SHP77 treated with DMSO at 0.1 percent for 48 hours (cell line): Measurements from ENCODE around the gene S1PR4.
"Not testable (repeated sequence)": the region's sequence is repeated elsewhere in the genome, so short reads cannot be mapped to it uniquely, and the experiment has no call there.

Experiments used
- DNase-seq: peaks from one replicate; lab custom pipeline; 2025; lab: John Stamatoyannopoulos, UW

Gene S1PR4

DNA sequence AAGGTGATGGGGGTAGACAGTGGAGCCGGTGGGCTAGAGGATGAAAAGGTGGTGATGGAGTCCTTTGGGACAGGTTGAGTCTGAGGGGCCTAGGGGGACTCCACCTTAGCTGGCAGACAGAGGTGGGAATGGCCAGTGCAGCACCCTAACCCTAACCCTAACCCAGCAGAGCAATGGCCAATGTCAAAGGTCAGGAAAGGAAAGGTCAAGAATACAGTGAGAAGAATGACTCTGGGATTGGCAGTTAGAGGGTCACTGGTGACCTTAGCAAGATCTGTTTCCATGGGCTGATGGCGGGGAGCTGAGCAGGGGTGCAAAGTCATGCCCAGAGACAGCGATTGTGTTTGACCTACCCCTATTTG lies 26.2 kb upstream of the S1PR4 start:
- DNase-seq: no peak

DNA sequence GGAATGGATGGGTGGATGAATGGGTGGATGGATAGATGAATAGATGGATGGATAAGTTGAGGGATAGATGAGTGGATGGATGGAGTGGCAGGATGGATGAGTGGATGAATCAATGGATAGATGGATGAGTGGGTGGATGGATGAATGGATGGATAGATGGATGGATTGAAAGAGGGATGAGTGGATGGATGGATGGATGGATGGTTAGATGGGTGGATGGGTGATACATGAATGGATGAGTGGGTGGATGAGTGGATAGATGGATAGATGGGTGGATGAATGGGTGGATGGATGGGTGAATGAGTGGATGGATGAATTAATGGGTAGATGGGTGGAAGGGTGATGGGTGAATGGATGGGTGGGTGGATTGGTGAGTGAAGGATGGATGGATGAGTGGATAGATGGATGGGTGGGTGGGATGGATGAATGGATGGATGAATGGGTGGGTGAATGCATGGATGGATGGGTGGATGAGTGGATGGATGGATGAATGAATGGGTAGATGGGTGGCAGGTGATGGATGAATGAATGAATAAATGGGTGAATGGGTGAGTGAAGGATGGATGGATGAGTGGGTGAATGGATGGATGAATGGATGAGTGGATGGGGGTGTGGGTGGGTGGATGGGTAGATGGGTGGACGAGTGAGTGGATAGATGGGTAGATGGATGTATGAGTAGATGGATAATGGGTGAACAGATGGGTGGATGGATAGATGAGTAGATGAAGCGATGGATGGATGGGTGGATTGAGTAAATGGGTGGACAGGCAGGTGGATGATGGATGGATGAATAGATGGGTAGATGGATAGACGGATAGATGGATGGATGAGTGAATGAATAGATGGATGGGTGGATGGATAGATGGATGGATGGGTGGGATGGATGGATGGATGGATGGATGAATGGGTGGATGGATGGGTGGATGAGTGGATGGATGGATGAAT lies 25.0 kb upstream of the S1PR4 start:
- no peak for DNase-seq

DNA sequence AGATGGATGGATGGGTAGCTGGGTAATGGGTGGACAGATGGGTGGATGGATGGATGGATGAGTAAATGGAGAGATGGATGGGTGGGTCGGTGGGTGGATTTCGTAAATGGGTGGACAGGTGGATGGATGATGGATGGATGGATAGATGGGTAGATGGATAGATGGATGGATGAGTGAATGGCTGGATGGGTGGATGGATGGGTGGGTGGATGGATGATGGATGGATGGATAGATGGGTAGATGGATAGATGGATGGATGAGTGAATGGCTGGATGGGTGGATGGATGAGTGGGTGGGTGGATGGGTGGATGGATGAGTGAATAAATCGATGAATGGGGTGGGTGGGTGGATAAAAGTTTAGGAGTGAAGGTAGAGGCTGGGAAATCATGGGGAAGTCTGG lies 24.1 kb upstream of the S1PR4 start:
- DNase-seq: not testable (repeated sequence)

DNA sequence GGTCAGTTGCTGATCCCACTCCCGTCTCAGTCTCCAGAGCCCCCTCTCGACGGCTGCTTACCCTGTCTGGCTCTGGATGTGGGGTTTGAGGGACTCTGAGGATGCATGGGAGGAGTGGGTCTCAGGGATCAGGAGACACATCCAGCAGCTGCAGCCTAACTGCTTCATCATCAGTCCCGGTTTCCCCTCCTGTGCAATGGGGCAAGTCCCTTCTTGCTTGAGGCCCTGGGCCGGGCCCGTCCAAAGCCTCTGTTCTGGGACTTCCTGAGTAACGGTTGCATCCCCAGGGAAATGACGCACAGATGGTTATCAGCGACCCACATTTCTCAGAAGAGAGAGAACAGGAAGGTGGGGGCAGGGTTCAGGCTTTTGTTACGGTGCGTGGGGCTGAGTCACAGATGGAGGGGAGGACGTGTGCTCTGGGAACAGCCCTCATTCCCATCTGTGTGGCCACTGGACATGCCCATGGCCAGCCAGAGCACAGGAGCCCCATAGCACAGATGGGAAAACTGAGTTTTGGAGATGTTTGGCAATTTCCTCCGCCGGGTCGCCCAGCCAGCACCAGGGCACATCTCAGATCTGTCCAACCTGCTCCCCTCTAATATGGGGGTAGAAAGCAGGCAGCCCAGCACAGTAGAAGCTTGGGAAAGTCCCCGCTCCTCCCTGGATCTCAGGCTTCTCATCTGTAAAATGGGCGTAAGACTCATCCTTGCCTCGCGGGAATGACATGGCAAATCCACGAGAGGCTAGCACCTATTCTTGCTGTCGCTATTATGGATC lies 23.4 kb upstream of the S1PR4 start:
- no peak for DNase-seq

DNA sequence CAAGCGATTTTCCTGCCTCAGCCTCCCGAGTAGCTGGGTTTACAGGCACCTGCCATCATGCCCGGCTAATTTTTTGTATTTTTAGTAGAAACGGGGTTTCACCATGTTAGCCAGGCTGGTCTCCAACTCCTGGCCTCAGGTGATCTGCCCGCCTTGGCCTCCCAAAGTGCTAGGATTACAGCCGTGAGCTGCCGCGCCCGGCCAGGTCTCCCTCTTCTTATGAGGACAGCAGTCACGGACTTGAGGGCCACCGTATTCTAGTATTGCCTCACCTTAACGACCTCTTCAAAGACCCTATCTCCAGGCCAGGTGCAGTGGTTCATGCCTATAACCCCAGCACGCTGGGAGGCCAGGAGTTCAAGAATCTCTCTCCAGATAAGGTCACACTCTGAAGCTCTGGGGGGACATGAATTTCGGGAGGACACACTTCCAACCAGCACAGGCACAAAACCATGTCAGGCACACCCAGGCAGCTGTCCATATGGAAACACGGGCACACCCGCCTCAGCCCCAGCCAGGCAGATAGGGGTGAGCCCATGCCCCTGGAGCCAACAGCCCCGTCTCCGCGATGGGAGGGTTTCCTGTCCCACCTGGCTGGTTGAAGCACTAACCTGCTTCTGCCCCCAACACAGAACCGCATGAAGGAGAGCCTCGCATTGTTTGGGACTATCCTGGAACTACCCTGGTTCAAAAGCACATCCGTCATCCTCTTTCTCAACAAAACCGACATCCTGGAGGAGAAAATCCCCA lies 21.3 kb upstream of the S1PR4 start:
- no peak for DNase-seq

DNA sequence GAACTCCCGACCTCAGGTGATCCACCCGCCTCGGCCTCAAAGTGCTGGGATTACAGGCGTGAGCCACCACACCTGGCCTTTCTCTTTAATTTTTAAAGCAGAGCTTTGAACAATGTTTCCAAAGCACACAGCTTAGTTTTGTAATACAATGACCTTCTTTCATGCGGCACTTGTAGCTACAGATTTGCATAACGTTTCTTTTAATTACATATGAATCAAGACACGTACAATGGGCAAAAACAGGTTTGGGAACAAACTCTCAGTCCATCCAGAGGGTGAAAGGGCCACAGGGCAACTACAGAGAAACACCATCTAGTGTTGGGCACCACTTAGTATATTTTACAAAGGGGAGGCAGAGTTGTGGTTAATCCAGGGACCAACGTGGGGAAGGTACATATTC lies 19.0 kb upstream of the S1PR4 start:
- no peak for DNase-seq

DNA sequence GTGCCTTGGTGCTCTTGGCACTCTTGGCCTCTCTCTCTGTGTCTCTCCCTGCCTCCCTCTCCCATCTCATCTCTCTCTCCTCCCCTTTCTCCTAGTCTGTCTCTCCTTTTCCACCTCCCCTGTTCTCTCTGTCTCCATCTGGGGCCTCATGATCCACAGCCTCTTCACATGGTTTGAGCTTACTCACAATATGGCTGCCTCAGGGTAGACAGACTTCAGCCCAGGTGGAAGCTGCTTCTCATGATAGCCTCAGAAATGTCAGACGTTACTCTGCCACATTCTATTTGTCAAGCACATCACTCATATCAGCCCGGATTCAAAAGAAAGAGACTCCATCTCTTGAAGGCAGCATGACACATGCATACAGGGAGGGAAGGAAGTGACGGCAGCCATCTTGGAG lies 18.4 kb upstream of the S1PR4 start:
- DNase-seq: no peak

DNA sequence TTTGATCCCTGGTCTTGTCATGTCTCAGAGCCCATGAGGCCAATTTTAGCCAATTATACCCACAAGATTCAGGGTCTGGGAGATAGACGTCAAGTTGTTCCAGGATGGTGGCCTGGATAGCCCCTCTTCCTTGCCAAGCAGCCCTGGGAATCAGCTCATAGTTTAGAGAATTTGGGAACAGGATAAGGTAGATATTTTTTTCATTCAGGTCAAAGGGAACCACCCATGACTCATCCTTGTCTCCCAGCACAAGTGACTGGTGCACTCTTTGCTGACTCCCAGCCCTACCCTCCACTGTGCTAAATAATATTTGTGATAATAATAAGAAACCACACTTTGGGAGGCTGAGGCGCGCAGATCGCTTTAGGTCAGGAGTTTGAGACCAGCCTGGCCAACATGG lies 17.1 kb upstream of the S1PR4 start:
- no peak for DNase-seq

DNA sequence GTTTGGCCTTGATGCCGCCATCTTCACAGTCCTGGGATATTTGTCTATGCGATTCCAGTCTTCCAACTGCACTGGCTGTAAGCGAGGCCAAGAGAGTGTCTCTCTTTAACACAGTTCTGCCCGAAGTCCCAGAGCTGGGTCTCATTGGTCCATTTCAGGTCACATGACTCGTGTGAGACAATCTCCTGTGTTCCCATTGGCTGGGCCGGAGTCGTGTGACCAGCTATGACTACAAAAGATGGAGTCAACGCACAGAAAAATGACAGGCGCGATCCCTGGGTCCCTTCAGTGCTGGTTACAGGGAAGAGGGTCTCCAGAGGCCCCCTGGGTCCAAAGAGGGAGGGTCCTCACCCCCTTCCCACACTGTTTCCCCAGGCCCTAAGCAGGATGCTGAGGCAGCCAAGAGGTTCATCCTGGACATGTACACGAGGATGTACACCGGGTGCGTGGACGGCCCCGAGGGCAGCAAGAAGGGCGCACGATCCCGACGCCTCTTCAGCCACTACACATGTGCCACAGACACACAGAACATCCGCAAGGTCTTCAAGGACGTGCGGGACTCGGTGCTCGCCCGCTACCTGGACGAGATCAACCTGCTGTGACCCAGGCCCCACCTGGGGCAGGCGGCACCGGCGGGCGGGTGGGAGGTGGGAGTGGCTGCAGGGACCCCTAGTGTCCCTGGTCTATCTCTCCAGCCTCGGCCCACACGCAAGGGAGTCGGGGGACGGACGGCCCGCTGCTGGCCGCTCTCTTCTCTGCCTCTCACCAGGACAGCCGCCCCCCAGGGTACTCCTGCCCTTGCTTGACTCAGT lies 15.9 kb upstream of the S1PR4 start:
- DNase-seq: no peak

DNA sequence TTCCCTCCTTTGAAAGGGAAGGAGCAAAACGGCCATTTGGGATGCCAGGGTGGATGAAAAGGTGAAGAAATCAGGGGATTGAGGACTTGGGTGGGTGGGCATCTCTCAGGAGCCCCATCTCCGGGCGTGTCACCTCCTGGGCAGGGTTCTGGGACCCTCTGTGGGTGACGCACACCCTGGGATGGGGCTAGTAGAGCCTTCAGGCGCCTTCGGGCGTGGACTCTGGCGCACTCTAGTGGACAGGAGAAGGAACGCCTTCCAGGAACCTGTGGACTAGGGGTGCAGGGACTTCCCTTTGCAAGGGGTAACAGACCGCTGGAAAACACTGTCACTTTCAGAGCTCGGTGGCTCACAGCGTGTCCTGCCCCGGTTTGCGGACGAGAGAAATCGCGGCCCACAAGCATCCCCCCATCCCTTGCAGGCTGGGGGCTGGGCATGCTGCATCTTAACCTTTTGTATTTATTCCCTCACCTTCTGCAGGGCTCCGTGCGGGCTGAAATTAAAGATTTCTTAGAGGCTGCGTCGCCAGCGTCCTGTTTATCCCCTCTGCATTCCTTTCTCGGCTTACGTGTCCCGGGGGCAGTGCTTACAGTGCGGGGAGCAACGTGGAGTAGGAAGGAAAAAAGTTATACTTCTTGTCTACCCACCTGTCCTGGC lies 15.2 kb upstream of the S1PR4 start:
- peak; percentile 11 for DNase-seq

DNA sequence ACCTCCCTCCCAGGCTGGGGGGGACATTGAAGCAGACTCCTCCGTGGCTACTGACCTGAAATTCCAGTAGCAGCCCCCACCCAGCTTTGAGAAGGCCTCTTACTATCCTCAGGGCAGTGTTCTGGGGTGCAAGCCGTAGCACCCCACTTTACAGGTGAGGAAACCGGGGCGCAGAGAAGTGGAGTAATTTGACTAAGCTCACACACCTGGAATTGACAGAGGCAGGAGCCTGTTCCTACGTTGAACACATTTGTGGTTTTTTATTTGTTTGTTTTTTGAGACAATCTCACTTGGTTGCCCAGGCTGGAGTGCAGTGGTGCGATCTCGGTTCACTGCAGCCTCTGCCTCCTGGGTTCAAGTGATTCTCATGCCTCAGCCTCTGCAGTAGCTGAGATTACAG lies 14.6 kb upstream of the S1PR4 start:
- no peak for DNase-seq

DNA sequence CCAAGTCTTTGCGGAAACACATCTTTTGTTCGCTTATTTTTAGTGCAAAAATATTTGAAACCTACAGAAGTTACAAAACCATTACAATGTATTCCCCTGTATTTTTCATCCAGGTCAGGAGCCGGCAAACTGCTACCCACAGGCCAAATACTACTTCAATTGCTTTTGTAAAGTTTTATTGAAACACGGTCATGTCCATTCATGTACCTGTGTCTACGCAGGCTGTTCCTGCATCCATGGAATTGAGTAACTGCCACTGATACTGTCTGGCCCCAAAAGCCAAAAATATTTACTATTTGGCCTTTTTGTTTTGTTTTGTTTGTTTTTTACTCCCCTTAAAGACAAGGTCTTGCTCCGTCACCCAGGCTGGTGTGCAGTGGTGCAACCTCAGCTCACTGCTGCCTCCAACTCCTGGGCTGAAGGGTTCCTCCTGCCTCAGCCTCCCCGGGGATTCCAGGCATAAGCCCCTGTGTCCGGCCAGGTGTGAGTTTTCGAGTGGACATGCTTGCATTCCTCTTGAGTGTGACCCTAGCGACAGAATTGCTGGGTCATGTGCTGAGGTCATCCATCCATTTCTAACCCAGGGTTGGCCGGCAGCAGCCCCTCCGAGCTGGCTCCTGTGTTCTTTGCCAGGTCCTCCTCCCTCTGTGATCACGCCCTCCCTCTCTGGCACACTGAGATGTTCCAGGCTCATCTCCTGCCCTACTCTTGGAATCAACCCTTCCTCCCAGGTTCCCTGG lies 10.9 kb upstream of the S1PR4 start:
- no peak for DNase-seq

DNA sequence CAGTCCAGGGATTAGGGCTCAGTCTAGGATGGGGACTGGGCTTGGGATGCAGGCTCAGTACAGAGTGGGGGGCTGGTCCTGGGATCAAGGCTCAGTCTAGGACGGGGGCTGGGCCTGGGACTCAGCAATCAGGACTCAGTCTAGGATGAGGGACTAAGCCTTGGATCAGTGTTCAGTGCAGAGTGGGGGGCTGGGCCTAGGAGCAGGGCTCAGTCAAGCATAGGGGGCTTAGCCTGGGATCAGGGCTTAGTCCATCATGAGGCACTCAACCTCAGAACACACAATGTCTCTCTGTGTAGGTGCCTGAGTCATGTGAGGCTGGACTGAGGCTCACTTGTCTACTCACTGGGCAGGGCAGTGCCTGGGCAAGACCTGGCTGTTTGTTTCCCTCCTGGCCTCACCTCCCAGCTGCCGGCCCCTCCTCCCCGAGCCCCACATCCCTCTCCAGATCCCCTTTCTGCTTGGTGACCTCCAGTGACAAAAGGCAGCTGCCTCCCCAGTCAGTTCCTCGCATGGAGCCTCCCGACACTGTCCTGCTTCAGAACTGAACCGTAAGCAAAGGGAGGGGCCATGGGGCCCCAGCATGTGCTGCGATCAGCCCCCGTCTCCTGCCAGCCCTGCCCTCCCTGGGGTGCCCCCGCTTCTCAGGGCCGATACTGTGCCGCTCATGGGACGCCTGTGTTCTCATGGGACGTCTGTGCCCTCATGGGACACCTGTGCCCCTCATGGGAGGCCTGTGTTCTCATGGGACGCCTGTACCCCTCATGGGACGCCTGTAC lies 6.5 kb upstream of the S1PR4 start:
- no peak for DNase-seq

DNA sequence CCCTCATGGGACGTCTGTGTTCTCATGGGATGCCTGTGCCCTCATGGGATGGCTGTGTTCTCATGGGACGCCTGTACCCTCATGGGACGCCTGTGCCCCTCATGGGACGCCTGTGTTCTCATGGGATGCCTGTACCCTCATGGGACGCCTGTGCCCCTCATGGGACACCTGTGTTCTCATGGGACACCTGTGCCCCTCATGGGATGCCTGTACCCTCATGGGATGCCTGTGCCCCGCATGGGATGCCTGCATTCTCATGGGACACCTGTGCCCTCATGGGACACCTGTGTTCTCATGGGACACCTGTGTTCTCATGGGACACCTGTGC lies 5.9 kb upstream of the S1PR4 start:
- not testable (repeated sequence) for DNase-seq

DNA sequence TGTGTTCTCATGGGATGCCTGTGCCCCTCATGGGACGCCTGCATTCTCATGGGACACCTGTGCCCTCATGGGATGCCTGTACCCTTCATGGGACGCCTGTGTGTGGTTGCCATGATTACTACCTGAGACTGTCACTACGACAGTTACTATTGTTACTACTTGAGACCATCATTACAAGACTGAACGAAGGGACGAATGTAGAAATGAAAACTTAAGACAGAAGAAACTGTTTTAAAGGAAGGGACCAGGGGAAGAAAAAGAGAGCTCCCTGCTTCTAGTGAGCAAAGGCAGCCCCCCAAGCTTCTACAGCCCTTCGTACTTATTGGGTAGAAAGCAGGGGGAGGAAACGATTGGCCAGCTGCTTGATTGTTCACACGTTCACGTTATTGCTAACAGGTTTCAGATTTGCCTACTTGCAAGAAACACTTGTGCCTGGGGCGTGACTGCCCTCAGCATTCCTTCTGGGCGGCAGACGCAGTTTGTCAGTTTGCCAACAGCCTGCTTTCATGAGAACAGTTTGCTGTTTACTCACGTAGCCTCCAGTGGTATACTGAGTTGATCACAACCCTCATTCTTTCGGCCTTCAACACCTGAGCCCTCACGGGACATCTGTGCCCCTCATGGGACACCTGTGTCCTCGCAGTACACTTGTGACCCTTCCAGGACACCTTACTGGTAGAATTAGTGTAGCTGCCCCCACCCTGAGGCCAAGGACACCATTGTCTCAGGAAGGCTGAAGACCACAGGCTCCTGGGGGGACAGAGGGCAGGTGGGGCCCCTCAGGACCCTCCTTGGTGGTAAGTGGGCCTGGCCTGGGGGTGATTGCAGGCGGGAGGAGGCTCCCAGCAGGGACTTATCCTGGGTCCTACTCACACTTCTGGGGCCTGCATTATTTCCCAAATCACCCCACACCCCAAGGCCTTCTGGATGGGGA lies 2.5 kb upstream of the S1PR4 start:
- DNase-seq: no peak

DNA sequence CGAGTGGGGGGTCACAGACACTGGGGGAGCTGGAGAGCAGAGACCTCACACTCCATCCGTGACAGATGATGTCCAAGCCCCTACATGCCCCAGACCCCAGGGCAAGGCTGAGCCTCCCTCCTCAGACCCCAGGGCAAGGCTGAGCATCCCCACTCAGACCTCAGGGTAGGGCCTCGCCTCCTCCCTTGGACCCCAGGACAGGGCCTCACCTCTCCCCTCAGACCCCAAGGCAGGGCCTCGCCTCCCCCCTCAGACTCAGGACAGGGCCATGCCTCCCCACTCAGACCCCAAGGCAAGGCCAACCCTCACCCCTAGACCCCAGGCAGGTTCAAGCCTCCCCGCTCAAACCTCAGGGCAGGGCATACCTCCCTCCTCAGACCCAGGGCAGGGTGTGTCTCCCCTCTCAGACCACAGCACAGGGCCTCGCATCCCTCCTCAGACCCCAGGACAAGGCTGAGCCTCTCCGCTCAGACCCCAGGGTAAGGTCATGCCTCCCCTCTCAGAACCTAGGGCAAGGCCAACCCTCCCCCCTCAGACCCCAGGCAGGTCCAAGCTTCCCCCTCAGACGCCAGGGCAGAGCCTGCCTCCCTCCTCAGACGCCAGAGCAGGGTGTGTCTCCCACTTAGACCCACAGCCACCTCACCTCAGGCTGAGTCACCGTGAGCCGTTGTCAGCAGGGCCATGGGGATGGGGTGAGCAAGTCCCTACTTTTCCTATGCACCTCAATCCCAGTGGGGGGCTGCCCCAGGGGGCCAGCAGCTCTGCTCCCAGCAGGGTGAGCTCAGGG lies 1.7 kb upstream of the S1PR4 start:
- no peak for DNase-seq

DNA sequence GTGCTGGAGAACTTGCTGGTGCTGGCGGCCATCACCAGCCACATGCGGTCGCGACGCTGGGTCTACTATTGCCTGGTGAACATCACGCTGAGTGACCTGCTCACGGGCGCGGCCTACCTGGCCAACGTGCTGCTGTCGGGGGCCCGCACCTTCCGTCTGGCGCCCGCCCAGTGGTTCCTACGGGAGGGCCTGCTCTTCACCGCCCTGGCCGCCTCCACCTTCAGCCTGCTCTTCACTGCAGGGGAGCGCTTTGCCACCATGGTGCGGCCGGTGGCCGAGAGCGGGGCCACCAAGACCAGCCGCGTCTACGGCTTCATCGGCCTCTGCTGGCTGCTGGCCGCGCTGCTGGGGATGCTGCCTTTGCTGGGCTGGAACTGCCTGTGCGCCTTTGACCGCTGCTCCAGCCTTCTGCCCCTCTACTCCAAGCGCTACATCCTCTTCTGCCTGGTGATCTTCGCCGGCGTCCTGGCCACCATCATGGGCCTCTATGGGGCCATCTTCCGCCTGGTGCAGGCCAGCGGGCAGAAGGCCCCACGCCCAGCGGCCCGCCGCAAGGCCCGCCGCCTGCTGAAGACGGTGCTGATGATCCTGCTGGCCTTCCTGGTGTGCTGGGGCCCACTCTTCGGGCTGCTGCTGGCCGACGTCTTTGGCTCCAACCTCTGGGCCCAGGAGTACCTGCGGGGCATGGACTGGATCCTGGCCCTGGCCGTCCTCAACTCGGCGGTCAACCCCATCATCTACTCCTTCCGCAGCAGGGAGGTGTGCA lies 587 bp downstream of the S1PR4 start:
- DNase-seq: no peak
